NOMO-1 (cell line): ENCODE measurements around the gene CC2D1A.
A peak's percentile ranks its signal among the peaks of the same experiment; 100 is the strongest.
"Not testable (repeated sequence)": the region's sequence is repeated elsewhere in the genome, so short reads cannot be mapped to it uniquely, and the experiment has no call there.

ENCODE experiments used
- DNase-seq, 2 experiments: peaks; one replicate each; lab custom pipeline; 2025; ENCODE audit not compliant: unreplicated experiment in 2 of 2; lab: John Stamatoyannopoulos, UW

Gene CC2D1A

DNA sequence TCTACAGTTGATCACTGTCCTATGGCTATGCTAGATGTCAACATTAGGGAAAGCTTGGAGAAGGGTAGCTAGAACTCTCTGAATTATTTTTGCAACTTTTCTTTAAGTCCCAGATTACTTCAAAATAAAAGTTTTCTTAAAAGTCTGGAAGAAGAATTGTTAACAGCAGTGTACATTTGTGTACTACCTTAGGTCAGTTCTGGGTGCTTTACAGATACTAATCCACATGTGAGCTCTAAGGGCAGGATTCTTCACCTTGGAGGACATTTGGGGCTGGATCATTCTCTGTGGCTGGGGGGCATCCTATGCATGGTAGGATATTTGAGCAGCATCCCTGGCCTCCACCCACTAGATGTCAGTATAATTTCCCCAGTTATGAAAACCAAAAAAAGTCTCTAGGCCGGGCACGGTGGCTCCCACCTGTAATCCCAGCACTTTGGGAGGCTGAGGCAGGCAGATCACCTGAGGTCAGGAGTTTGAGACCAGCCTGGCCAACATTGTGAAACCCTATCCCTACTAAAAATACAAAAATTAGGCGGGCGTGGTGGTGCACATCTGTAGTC lies 2.9 kb upstream of the CC2D1A start:
- DNase-seq = peak in 1 of 2 experiments; percentile 16

DNA sequence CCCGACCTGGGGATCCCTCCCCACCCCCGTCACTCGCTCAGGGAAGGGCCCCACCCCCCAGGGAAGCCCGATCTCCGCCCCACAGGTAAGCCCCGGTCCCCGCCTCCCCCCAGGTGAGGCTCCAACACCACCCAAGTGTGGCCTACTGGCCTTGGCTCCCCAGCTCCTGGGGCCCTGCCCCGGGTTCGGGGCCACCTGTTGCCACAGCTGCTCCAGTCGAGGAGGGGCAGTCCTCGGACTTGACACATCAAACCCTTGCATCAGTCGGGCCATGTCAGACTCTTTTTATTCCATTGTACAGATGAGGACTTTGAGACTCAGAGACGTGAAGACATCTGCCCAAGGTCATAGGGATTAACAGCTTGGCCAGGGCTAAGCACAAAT lies 512 bp downstream of the CC2D1A start:
- no peak for DNase-seq

DNA sequence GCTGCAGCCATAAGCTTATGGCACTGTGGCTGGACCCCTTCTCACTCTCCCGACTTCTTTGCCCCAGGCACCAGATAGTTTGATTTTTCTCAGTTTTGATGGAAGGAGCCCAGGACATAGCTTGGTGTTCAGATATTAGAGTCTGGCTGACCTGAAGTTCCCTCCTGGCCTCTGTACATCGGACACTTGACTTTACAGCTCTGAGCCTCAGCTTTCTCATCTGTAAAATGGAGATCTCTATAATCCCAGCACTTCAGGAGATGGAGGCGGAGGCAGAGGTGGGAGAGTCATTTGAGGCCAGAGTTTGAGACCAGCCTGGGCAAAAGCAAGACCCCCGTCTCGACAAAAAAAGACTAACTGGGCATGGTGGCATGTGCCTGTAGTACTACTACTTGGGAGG lies 909 bp downstream of the CC2D1A start:
- DNase-seq = no peak

GRCh38 chr19:13908674-13909073 lies 2.7 kb downstream of the CC2D1A start:
- DNase-seq = no peak

- no peak for DNase-seq
Observed at GRCh38 chr19:13909430-13909829, 3.4 kb downstream of the CC2D1A start.

- DNase-seq = no peak
Observed at GRCh38 chr19:13913352-13913751, 7.4 kb downstream of the CC2D1A start.

- DNase-seq = no peak
Observed at GRCh38 chr19:13914777-13915176, 8.8 kb downstream of the CC2D1A start.

DNA sequence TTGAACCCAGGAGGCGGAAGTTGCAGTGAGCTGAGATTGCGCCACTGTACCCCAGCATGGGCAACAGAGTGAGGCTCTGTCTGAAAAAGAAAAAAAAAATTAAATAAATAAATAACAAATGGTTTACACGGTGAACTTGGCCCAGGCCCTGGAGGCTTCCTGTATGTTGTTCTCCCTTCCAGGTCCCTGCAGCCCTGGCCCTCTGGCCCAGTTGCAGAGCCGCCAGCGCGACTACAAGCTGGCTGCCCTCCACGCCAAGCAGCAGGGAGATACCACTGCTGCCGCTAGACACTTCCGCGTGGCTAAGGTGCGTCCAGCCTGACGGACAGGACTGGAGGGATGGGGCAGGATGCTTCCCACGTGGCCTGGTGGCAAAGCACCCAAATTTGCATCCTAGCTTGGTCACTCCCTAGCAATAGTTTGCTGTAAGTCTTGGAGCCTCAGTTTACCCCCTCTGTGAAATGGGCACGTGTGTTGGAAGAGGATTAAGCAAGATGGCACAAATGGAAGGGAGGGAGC lies 11.9 kb downstream of the CC2D1A start:
- no peak for DNase-seq

DNA sequence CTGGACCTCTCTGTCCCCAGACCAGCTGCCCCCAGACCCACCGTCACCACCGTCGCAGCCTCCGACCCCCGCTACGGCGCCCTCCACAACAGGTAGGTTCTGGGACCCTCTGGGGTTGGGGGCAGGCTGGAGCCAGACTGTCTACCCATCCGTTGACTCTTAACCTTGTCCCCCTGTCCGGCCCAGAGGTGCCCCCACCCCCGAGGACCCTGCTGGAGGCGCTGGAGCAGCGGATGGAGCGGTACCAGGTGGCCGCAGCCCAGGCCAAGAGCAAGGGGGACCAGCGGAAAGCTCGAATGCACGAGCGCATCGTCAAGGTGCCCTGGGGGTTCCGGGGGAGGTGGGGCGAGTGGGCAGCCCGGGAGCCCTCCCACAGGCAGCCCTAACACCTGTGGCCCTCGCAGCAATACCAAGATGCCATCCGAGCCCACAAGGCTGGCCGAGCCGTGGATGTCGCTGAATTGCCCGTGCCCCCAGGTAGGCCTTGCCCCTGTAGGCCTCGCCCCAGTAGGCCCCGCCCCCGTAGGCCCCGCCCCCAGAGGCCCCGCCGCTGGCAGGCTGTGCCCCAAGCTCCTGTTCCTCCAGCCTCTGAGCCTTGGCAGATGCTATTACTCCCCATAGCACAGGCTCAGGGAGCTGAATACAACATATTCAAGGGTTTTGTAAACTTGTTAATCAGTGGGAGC lies 12.9 kb downstream of the CC2D1A start:
- DNase-seq = no peak

DNA sequence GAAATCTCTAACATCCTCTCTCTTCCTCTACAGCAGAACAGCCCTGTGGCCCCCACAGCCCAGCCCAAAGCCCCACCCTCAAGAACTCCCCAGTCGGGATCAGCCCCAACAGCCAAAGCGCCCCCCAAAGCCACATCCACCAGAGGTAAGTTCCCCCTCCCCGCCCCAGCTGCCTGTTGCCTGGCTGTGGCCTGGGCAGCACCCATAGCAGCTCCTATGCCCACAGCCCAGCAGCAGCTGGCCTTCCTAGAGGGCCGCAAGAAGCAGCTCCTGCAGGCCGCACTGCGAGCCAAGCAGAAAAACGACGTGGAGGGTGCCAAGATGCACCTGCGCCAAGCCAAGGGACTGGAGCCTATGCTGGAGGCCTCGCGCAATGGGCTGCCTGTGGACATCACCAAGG lies 14.5 kb downstream of the CC2D1A start:
- no peak for DNase-seq

GRCh38 chr19:13920940-13921747 lies 15.1 kb downstream of the CC2D1A start:
- DNase-seq = peak; percentile 6 to 35

- DNase-seq = not testable (repeated sequence)
Observed at GRCh38 chr19:13922118-13922517, 16.1 kb downstream of the CC2D1A start.

DNA sequence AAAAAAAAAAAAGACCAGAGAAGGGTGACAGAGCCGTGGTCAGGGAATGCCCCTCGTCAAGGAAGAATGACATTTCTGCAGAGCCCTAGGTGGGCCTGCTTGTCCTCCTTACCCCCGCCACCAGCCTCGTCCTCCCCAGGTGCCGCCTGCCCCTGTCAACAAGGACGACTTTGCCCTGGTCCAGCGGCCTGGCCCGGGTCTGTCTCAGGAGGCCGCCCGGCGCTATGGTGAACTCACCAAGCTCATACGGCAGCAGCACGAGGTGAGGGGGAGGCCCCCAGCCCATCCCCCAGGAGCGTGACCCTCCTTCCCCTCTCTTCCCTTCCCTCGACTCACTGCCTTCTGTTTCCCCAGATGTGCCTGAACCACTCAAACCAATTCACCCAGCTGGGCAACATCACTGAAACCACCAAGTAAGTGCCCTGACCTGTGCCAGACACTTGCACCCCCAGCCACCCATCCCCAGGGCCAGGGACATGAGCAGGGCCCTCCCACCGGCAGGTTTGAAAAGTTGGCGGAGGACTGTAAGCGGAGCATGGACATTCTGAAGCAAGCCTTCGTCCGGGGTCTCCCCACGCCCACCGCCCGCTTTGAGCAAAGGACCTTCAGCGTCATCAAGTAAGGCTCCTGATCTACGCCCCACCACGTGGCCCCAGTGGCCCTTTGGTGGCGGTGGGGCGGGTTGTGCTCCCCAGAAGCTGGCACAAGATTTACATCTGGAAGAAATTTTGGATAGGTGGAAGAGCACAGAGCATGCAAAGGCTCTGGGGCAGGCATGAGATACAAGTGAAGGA lies 17.4 kb downstream of the CC2D1A start:
- DNase-seq = no peak

- no peak for DNase-seq
Observed at GRCh38 chr19:13926010-13926409, 20.0 kb downstream of the CC2D1A start.

DNA sequence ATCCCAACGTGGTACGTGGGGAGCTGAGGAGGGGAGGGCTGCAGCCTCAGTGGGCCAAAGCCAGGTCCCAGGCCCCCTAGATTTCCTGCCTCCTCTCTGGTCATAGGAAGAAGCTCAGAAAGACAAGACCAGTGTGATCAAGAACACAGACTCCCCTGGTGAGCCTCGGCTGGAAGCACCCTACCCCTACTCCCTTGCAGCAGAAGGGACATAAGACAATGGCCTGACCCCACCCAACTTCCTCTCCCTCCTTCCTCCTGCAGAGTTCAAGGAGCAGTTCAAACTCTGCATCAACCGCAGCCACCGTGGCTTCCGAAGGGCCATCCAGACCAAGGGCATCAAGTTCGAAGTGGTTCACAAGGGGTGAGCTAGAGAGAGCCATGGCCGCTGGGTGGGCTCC lies 20.7 kb downstream of the CC2D1A start:
- DNase-seq = no peak

- no peak for DNase-seq
Observed at GRCh38 chr19:13929340-13929739, 23.3 kb downstream of the CC2D1A start.

DNA sequence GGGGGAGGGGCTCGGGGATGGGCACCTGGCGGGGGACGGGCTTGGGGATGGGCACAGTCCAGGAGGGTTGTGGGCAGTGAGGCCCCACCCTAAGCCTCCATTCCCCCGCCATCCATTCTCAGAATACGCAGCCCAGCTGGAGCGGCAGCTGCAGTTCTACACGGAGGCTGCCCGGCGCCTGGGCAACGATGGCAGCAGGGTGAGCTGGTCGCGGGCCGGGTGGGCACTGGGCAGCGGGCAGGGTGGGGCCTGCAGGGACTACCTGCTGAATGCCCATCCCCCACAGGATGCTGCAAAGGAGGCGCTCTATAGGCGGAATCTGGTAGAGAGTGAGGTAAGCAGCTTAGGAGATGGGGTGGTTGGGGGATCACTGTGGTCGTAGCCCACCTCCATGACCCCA lies 24.0 kb downstream of the CC2D1A start:
- DNase-seq = no peak

GRCh38 chr19:13930402-13930801 lies 24.4 kb downstream of the CC2D1A start:
- DNase-seq = no peak

DNA sequence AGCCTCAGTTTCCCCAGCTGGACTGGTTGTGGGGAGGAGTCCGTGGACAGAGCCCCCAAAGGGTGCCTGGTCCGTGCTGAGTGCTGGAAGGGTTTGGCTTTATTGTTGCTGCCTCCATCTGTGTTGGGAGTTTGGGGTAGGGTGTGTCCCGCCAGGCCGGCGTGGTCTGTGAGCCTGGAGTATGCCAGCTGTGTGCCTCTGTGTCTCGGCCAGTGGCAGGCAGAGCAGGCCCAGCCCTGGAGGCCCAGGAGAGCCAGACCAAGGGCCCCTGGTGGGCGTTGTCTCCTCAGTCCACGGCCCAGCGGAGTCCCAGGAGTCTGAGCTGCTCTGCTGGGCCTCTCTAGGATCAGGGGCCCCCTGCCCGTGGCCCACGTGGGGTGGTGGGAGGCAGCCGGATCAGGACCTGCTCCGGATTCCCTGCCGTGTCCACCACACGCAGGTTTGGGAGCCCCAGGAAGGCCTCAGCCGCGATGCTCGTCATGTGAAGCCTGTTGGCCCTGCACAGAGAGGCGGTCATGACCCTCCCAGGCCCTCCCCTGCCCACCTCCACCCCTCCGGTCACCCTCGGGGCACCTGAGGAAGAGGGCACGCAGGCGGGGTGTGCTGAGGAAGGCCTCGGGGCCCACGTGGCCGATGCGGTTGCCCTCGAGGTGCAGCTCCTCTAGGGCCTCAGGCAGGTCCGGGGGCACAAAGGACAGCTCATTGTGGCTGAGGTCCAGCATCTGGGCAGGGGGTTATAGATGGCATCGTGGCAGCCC lies 25.6 kb downstream of the CC2D1A start:
- DNase-seq = no peak

GRCh38 chr19:13932149-13932637 lies 26.2 kb downstream of the CC2D1A start:
- DNase-seq = no peak
